Renal cortical epithelial cell (primary cell): Measurements from ENCODE around the gene ZNF264. TPM values are rescaled to one million over a fixed set of nuclear protein-coding genes. Genes with fewer than 3 reads are reported as not detected.
"Not testable (repeated sequence)": the region's sequence is repeated elsewhere in the genome, so short reads cannot be mapped to it uniquely, and the experiment has no call there.

Experiments
- DNase-seq: peaks from one replicate; pipeline ENCODE4 v3.0.0-alpha.2; 2011; ENCODE audit warnings: low read depth
- total RNA-seq: library from RNA; depleted of rRNA; stranded (reverse); fragments of >200 nt; gene quantifications from 2 replicates; pipeline ENCODE4 v1.2.3, GENCODE V29; 2014

ZNF264 gene
- 37.5 and 69.3 TPM in 2 replicates for total RNA-seq

- DNase-seq, result peak; percentile 64
Observed at GRCh38 chr19:57191141-57192076, at the start of gene ZNF264. Gene ZNF264 (plus strand): TSS chr19:57191500. CDS start chr19:57191914, 414 bp downstream.

DNA sequence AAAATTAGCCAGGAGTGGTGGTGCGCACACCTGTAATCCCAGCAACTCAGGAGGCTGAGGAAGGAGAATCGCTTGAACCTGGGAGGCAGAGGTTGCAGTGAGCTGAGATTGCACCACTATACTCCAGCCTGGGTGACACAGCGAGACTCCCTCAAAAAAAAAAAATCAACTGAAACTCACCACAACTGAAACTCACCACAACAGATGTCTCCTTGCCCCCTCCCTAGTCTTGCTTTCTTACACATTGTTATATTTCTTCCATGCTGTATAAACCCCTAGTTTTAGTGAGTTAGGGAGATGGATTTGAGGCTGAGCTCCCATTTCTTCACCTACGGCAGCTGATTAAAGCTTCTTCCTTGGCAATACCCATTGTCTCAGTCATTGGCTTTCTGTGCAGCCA lies 49.6 kb upstream of the ZNF264 start:
- no peak for DNase-seq

- no peak for DNase-seq
Observed at GRCh38 chr19:57152921-57153320, 38.4 kb upstream of the ZNF264 start.

DNA sequence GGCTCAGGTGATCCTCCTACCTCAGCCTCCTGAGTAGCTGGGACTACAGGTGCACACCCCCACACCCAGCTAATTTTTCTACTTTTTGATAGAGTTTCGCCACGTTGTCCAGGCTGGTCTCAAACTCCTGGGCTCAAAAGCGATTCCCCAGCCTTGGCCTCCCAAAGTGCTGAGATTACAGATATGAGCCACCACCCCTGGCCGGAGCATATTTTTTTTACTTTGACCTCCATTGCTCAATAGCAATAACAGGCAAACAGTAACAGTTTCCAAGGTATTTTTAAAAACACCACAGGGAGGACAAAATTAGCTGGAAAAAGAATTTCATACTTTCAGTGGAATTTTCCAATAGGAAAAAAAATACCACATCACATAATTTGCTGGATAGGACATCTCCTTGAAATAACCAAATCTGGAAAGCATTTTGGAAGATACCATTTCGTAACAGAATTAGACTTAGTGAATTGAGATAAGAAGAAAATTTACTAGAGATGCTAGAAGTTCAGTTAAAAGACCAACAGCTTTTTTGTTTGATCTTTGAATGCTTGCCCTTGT lies 29.2 kb upstream of the ZNF264 start:
- no peak for DNase-seq

GRCh38 chr19:57165846-57166245 lies 25.5 kb upstream of the ZNF264 start:
- DNase-seq, result no peak

DNA sequence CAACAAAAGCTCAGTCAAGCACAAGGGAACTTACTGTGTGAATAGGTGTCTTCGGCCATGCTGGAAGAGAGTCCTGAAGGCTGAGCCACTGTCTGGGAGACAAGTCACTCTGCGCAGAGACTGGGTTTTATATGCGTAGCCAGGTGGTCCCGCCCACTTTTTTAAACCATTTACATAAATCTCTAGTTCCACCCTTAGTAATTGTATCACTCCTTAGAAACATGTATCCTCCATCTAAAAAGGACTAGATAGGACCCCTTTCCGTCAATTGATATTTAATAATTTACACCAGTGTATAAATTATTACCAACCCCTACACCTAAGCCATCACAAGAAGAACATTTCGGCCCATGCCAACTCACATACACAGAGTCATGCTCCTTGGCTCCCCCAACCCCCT lies 23.9 kb upstream of the ZNF264 start, which contains the start of gene DUXA:
DUXA (minus strand) TSS at position 101 of the 400 bp plus-strand sequence; CDS start at position 59, 42 bp downstream.
- no peak for DNase-seq

GRCh38 chr19:57171551-57172081 lies 19.7 kb upstream of the ZNF264 start:
- peak; percentile 15 for DNase-seq

GRCh38 chr19:57190301-57190700 lies 999 bp upstream of the ZNF264 start:
- DNase-seq, result no peak

GRCh38 chr19:57192077-57192420 lies 749 bp downstream of the ZNF264 start:
- DNase-seq, result peak; percentile 6

- no peak for DNase-seq
Observed at GRCh38 chr19:57192993-57193392, 1.7 kb downstream of the ZNF264 start.

DNA sequence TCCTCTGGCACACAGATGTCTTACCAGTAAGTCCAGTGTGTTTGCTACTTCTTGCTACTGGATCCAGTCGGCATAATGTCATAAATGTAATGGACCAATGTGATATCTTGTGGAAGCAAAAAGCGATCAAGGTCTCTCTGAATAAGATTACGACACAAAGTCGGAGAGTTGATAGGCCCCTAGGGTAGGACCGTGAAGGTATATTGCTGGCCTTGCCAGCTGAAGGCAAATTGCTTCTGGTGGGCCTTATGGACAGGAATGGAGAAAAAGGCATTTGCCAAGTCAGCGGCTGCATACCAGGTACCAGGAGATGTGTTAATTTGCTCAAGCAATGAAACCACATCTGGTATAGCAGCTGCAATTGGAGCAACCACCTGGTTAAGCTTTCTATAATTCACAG lies 6.6 kb downstream of the ZNF264 start:
- DNase-seq, result not testable (repeated sequence)

- no peak for DNase-seq
Observed at GRCh38 chr19:57202160-57202559, 10.9 kb downstream of the ZNF264 start.

- DNase-seq, result no peak
Observed at GRCh38 chr19:57210381-57210780, 19.1 kb downstream of the ZNF264 start.

DNA sequence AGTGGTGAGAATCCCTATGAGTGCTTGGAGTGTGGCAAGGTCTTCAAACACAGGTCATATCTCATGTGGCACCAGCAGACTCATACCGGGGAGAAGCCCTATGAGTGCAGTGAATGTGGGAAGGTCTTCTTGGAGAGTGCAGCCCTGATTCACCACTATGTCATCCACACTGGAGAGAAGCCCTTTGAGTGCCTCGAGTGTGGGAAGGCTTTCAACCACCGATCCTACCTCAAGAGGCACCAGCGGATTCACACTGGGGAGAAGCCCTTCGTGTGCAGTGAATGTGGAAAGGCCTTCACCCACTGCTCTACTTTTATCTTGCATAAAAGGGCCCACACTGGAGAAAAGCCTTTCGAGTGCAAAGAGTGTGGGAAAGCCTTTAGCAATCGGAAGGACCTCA lies 20.8 kb downstream of the ZNF264 start:
- DNase-seq, result no peak

- DNase-seq, result no peak
Observed at GRCh38 chr19:57227502-57227901, 36.2 kb downstream of the ZNF264 start.

DNA sequence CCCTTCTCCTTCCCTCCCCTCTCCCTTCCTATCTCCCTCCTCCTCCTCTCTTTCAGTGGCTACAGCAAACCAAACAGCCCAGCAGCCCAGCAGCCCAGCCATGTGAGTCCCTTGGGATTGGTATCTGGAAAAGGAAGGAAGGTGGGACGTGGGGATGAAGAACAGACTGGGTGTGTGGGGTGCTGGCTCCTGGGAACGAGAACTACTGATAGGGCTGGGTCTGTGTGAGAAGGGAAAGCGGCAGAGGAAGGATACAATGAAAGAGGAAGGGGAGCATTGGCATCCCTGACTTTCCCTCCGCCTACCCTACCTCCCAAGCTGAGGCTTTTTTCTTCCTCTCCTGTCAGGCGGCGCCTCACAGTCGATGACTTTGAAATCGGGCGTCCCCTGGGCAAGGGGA lies 40.4 kb downstream of the ZNF264 start:
- no peak for DNase-seq

GRCh38 chr19:57233207-57233606 lies 41.9 kb downstream of the ZNF264 start:
- DNase-seq, result no peak

- DNase-seq, result no peak
Observed at GRCh38 chr19:57239982-57240310, 48.6 kb downstream of the ZNF264 start.

- peak; percentile 89 for DNase-seq
Observed at GRCh38 chr19:57240311-57241090, 49.2 kb downstream of the ZNF264 start, which contains the start of gene ZNF805. Gene ZNF805 (plus strand): TSS chr19:57240632. CDS start chr19:57240892, 260 bp downstream.

DNA sequence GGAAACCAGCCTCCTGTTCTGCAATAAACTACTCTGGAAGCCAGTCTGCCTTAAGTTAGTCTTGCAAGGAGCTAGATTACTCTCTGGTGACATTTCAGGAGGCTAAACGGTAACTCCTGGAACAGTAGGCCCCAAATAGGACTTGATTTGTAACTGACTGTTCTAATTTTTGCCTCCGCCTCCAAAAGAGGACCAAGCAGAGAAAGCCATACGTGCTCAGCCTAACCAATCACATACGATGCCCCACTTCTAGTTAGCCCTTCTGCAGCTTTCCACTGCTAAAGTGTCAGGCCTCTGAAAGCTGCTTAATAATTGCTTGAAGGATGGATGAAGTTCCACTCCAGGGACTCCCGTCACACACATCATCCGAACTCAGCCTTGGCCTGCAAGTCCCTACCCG lies 49.9 kb downstream of the ZNF264 start:
- DNase-seq, result peak; percentile 20

- DNase-seq, result no peak
Observed at GRCh38 chr19:57242821-57243220, 51.5 kb downstream of the ZNF264 start.

GRCh38 chr19:57244513-57244912 lies 53.2 kb downstream of the ZNF264 start:
- no peak for DNase-seq
